Uterus (tissue), 2 donors: ENCODE measurements around the gene LDLRAD2.

Experiments used
- POLR2A ChIP-seq, 2 donors: fragments of 450-650 bp; IDR thresholded peaks; one replicate each; pipeline ENCODE4 v1.6.1; 2016; ENCODE audit warnings: antibody characterized with exemption in 2 of 2, mild to moderate bottlenecking in 1 of 2, moderate library complexity in 1 of 2
- TF ChIP-seq, protein P1 (sequence below), 4 experiments: fragments of 200-600 bp in 2 of 4; fragments of 450-650 bp in 2 of 4; sonication (generic) in 2 of 4; IDR thresholded peaks; one replicate each; pipeline ENCODE4 v1.5.1; 2016 to 2019; ENCODE audit warnings: antibody characterized with exemption in 4 of 4, mild to moderate bottlenecking in 2 of 4, moderate library complexity in 1 of 4

DNA sequence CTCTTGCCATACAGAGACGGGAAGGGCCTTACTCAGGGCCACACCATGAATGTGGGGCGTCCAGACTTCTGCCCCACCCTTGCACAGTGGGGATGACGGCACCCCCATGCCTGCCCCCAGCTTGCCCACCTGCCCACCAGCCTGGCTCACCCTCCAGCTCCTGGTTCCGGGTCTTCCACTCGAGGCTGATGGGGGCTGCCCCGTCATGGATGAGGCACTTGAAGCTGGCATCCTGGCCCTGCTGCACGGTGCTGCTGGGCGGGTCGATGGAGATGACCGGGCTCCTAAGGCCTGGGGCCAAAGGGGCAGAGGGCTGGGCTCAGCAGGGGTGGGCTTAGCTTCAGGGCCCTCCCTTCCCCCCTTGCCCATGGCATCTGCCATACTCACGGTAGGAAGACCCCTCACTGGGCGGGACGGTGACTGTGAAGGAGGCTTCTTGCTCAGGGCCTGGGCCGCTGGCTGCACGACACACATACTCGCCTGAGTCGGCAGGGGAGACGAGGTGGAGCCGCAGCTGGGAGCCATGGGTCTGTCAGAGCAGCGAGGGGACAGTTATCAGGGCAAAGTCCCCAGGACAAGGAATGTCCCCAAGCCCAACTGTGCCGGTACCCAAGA lies 29.9 kb downstream of the LDLRAD2 start:
- TF ChIP-seq, protein P1, sequence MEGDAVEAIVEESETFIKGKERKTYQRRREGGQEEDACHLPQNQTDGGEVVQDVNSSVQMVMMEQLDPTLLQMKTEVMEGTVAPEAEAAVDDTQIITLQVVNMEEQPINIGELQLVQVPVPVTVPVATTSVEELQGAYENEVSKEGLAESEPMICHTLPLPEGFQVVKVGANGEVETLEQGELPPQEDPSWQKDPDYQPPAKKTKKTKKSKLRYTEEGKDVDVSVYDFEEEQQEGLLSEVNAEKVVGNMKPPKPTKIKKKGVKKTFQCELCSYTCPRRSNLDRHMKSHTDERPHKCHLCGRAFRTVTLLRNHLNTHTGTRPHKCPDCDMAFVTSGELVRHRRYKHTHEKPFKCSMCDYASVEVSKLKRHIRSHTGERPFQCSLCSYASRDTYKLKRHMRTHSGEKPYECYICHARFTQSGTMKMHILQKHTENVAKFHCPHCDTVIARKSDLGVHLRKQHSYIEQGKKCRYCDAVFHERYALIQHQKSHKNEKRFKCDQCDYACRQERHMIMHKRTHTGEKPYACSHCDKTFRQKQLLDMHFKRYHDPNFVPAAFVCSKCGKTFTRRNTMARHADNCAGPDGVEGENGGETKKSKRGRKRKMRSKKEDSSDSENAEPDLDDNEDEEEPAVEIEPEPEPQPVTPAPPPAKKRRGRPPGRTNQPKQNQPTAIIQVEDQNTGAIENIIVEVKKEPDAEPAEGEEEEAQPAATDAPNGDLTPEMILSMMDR (IDR thresholded peaks at IDR 0.05), result no peak
- TF ChIP-seq POLR2A (IDR thresholded peaks at IDR 0.05), result no peak
